Measurements from ENCODE around the gene CHTF18. TPM values are rescaled to one million over a fixed set of nuclear protein-coding genes. Genes with fewer than 3 reads are reported as not detected.

Gene CHTF18
- total RNA-seq, 1 donor from 2014 or later = 13.3 TPM

DNA sequence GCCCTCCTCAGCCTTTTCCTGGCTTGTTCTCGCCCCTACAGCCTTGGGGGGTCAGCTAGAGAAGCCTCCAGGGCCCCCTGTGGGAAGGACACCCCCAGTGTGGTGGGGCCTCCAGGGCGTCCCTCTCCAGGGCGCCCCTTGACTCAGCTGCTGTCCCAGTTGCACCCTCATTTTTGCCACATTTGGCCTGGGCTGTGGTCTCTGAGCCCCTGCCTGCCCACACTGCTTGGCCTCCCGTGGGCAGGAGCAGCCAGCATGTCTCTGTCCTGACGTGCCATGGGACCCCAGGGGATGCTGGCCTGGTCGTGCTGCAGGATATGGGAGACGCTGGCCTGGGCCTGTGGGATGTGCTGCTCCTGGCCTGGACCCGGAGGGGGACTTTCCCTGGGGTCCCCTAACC, 5.0 kb downstream of the CHTF18 start:
- DNase-seq (ENCODE audit: low spot score) = no peak

DNA sequence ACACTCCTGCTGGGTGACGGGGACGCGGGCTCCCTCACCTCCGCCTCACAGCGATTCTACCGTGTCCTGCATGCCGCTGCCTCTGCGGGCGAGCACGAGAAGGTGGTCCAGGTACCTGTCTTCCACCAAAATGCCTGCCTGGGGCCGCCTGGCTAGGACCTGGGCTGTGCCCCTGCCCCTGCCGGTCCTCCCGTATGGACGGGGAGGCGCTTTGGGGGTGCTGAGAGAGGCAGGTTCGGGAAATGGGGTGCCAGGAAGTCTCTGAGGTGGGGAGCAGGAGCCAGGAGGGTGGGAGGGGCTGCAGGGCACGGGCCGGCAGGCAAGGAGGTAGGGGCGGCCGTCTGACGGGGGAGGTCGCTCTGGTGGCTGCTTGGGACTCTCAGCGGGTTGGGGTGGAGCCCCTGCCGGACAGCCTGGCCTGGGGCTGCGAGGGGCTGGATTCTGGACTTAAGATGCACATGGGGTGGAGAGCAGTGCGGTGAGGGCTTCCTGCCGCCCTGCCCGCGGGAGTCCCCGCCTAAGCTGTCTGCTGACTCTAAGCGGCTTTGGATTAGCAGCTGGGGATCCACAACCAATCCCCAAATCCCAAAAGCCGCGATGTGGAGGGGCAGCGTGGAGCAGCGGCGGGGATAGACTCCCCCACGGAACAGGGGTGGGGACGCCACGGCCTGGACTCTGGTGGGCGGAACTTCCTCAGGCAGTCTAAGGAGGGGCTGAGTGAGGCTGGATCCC, 5.8 kb downstream of the CHTF18 start:
- DNase-seq (ENCODE audit: low spot score) = no peak

GRCh38 chr16:794853-795466, 6.5 kb downstream of the CHTF18 start:
- no peak for DNase-seq (ENCODE audit: low spot score)

DNA sequence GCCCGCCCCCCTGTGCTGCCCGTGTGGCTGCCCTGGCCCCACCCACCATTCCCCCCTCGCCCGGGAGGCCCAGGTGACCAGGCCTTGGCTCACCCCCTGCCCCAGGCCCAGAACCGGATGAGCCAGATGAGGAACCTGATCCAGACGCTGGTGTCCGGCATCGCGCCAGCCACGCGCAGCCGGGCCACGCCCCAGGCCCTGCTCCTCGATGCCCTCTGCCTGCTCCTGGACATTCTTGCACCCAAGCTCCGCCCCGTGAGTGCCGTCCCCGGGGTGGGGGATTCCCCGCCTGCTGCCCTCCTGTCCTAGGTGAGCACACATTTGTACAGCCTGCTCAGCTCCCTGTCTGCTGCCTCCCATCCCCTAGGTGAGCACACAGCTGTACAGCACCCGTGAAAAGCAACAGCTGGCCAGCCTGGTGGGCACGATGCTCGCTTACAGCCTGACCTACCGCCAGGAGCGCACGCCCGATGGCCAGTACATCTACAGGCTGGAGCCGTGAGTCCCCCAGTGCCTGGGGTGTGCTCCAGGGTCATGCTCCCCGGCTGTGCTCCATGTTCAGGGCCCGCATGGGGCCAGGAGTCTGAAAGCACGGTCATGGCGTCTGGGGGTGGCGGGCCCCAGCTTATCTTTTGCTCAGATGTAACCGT, 7.3 kb downstream of the CHTF18 start:
- no peak for DNase-seq (ENCODE audit: low spot score)

- no peak for DNase-seq (ENCODE audit: low spot score)
These were observed 8.1 kb downstream of the CHTF18 start for GRCh38 chr16:796296-797119.

- DNase-seq (ENCODE audit: low spot score) = no peak
These were observed 8.7 kb downstream of the CHTF18 start for GRCh38 chr16:797120-797420.

DNA sequence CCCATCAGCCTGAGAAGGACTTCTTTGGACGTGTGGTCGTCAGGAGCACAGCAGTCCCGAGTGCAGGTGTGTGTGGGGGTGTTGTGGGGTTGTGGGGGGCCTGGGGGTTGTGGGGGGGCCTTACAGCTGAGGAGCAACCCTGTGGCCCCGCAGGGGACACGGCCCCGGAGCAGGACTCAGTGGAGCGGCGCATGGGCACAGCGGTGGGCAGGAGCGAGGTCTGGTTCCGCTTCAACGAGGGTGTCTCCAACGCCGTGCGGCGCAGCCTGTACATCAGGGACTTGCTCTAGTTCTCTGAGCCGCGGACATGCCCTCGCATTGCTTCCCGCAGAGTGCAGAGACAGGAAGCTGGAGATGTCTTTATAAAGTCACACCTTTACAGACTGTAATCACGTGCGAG, 9.3 kb downstream of the CHTF18 start:
- DNase-seq (ENCODE audit: low spot score) = no peak

- DNase-seq (ENCODE audit: low spot score) = no peak
These were observed 10.2 kb downstream of the CHTF18 start for GRCh38 chr16:798666-799065.

DNA sequence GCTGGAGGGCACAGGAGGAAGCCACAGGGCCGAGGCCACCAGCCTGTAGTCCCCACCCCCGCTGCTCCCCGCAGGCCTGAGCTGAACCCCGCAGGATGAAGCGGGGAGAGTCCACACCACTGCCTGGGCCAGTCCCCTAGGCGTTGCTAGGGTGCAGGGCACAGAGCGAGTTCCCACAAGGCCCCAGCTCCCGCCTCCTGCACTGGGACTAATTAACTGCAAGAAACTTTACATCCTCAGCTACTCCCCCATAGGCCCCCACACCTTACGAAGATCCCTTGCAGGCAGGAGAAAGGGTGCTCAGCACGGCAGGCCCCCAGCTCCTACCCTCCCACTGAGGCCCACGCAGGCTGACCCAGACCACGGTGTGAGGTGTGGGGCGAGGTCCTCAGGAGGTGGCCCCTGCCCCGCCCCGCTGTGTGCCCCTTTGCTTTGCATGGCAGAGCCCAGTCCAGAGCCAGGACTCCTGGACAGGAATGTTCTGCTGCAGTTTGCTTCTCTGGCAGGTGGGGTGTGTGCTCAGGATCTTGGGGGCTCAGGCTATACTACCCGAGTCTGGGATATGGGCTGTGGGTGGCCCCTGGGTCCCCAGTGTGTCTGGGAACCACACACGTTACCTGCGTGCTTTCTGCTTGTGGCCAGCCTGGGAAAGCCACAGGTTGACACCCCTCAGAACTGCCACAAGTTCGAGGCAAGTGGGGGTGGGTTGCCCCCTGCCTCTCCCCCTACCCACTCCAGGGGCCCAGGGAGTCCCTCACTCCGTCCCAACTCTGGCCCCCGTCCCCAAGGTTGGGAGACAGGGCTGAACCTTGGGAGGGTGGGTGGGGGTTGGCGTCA, 10.9 kb downstream of the CHTF18 start:
- DNase-seq (ENCODE audit: low spot score) = no peak

GRCh38 chr16:799948-800833, 11.8 kb downstream of the CHTF18 start, which contains the start of gene GNG13:
TSS of gene GNG13 (minus strand) at chr16:800734. CDS start at chr16:799077, 1,657 bp downstream.
- no peak for DNase-seq (ENCODE audit: low spot score)

- no peak for DNase-seq (ENCODE audit: low spot score)
These were observed 12.6 kb downstream of the CHTF18 start for GRCh38 chr16:800834-801511.

- DNase-seq (ENCODE audit: low spot score) = no peak
These were observed 13.4 kb downstream of the CHTF18 start for GRCh38 chr16:801584-802363.

GRCh38 chr16:802461-802860, 14.0 kb downstream of the CHTF18 start:
- no peak for DNase-seq (ENCODE audit: low spot score)

DNA sequence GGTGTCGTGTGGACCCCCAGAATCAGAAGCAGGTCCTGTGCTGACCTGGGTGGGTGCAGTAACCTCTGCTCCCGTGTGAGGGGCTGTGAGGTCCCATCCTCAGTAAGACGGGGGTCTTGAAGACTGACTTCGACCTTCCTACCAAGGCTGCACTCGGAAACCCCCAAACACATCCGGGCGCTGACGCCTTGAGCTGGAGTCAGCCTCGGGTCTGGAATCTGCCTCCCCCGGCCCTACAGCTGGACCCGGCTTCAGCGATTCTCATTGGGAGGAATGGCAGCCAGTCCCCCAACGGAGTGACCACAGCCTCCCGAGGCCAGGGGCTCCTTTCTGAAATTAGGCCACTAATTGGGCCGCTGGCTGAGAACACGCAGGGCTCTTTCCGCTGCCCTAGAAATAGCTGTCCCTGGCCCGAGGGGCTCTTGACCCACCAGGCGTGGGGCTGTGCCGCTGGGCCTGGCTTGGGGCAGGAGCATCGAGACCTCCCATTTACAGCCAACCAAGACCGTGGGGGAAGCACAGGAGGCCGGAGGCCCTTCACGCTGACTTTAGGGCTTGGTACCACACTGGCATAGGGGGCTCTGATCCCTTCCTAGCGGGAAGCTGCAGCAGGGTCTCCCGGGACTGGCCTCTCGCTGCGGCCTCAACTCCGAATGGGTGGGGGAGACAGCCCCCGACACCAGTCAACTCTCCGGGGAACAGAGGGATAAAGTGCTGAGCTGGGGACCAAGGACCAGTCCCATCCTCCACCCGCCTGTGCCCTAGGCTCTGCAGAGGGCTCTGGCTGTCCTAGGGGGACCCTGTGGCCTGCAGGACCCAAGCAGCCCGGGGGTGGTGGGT, 14.7 kb downstream of the CHTF18 start:
- DNase-seq (ENCODE audit: low spot score) = no peak

GRCh38 chr16:803754-804080, 15.3 kb downstream of the CHTF18 start:
- no peak for DNase-seq (ENCODE audit: low spot score)

- DNase-seq (ENCODE audit: low spot score) = no peak
These were observed 16.0 kb downstream of the CHTF18 start for GRCh38 chr16:804193-805048.

- no peak for DNase-seq (ENCODE audit: low spot score)
These were observed 17.1 kb downstream of the CHTF18 start for GRCh38 chr16:805474-805873.
